ENCODE measurements around the gene MAML2.

MAML2 gene

DNA sequence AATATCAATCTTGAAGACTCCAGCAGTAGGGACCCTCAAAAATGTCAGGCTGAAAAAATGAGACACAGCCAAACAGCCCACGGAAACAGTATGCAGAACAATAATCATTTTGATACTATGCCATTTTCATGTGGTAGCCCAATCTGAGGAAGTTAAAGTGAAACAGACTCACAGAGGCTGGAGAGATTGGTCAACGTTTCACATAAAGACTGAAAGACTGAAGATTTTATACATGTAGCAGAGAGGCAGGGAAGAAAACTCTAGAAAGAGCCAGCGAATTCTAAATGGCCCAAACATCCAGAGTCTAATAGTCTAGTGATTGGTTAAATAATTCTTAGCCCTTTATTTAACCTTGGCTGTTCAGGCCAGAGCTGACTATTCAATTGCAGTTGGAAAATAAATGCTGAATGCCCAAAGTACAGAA lies 49.4 kb downstream of the MAML2 start:
- TF ChIP-seq, protein P1, sequence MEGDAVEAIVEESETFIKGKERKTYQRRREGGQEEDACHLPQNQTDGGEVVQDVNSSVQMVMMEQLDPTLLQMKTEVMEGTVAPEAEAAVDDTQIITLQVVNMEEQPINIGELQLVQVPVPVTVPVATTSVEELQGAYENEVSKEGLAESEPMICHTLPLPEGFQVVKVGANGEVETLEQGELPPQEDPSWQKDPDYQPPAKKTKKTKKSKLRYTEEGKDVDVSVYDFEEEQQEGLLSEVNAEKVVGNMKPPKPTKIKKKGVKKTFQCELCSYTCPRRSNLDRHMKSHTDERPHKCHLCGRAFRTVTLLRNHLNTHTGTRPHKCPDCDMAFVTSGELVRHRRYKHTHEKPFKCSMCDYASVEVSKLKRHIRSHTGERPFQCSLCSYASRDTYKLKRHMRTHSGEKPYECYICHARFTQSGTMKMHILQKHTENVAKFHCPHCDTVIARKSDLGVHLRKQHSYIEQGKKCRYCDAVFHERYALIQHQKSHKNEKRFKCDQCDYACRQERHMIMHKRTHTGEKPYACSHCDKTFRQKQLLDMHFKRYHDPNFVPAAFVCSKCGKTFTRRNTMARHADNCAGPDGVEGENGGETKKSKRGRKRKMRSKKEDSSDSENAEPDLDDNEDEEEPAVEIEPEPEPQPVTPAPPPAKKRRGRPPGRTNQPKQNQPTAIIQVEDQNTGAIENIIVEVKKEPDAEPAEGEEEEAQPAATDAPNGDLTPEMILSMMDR (conservative IDR thresholded peaks at IDR 0.05; ENCODE audit: low read depth) = no peak
- POLR2A ChIA-PET (ENCODE audit: low non-redundant PET) = no interaction called here
- no peak for DNase-seq (ENCODE audit: low spot score)
- no peak overlapping the region for H3K27ac ChIP-seq
- CTCF ChIA-PET = no interaction called here

DNA sequence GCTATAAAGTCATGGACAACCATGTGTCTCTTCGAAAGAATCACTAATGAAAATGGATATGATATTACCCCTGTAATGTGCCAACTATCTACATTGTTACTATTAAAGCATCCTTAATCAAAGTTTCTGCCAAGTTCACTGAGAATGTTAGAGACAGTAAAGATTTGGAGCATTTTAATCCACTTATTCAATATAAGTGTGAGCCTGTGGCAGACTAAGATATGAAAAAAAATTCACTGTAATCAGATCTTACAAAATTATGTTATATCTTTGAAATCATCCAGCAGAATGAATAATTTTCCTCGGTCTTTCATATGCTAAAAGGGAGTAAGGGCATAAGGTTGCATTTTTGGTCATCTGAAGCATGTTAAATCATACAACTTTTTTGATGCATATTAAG lies 49.9 kb downstream of the MAML2 start:
- ChIA-PET POLR2A (ENCODE audit: low non-redundant PET) (no interaction called here), CTCF (no interaction called here)
- TF ChIP-seq, protein P1 (conservative IDR thresholded peaks at IDR 0.05; ENCODE audit: low read depth) = no peak
- no peak for DNase-seq (ENCODE audit: low spot score)
- no peak overlapping the region for H3K27ac ChIP-seq

DNA sequence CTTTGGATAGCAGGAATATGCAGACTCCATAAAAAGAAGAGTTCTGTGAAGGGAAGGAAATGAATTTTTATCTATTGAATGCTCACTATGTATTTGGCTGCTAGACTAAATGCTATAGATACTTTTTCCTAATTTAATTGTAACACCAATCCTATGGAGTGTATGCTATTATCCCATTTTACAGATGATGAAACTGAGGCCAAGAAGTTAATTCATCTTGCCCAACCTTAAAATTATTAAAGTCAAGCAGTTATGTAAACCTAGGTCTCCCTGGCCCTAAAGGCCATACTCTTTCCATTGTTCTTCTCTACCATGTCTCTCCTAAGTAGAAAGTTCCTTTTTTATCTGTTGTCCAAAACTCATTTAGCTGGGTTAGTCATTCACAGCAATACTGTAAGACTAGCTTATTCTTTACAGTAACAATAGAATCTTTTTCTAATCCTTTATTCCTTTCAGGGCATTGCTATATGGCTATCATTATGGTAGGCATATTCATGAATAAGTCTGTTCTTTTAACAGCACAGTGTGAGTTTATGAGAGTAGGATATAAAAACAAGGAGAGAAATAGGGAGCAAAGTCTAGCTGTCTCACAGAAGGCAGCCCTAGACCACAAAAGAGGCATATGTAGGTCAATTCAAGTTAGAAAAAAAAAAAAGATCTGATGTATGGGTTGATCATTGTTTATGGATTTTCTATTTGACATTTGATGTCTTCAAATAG lies 50.5 kb downstream of the MAML2 start:
- H3K27ac ChIP-seq = no peak overlapping the region
- ChIA-PET POLR2A (ENCODE audit: low non-redundant PET) (no interaction called here), CTCF (no interaction called here)
- no peak for DNase-seq (ENCODE audit: low spot score)
- TF ChIP-seq, protein P1 (conservative IDR thresholded peaks at IDR 0.05; ENCODE audit: low read depth) = no peak

DNA sequence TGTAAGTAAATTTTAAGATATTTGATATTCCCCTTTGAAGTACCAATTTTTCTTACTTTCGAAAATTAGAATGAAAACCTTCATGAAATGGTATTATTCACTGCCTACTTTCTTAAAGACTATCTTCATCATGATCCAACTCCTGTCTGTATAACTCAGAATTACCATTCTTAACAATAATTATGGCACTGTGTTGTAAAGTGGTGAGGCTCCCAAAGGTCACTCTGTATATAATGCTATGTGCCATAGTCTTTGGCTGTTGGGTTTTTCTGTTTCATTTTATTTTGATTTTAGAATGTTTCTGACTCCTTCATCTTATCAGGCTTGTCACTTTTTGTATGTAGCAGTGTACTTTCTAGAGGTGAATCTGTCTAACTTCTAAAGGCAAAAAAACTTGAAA lies 52.4 kb downstream of the MAML2 start:
- TF ChIP-seq, protein P1 (conservative IDR thresholded peaks at IDR 0.05; ENCODE audit: low read depth) = no peak
- CTCF ChIA-PET = no interaction called here
- no peak overlapping the region for H3K27ac ChIP-seq
- POLR2A ChIA-PET (ENCODE audit: low non-redundant PET) = no interaction called here
- no peak for DNase-seq (ENCODE audit: low spot score)

DNA sequence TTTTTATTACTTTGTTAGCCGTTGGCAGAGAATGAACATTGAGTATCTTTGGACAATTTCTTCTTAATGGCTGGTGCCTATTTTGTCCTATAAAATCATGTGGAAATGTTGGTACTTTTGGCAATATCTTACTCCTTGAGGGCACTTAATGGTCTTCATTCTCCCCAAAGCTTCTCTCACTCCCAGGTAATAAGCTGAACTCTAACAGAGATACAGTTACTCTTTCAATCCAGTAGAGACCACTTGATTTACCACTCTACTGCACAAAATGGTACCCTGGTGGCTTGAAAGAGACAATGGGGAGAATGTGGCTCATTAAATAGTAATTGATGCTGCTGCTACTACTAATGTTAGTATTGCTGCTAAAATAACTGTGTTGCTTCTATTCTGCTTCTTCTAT lies 53.0 kb downstream of the MAML2 start:
- POLR2A ChIA-PET (ENCODE audit: low non-redundant PET) = no interaction called here

DNA sequence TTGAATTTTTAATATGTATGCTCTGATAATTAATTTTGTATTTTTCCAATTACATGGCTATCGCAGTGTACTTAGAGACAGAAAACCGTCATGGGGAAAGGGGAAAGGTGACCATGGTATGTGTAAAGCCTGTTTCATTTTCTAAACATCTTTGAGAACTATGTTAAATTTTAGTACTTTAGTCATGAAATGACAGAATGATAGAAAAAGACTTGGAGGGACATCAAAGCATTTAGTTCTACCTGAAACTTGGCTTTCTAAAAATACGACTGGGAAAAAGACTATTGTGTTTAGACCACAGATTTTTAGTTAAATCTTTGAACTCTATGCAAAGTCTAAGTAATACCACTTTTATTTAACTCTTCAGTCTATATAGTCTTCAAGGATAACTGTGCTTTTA lies 54.1 kb downstream of the MAML2 start:
- POLR2A ChIA-PET (ENCODE audit: low non-redundant PET) = no interaction called here
- CTCF ChIA-PET = no interaction called here
- no peak for DNase-seq (ENCODE audit: low spot score)
- TF ChIP-seq, protein P1 (conservative IDR thresholded peaks at IDR 0.05; ENCODE audit: low read depth) = no peak
- H3K27ac ChIP-seq = no peak overlapping the region

More for the DNA sequence above, 53.0 kb downstream of the MAML2 start:
- DNase-seq (ENCODE audit: low spot score) = no peak
- TF ChIP-seq, protein P1 (conservative IDR thresholded peaks at IDR 0.05; ENCODE audit: low read depth) = no peak
- CTCF ChIA-PET = interaction anchor here (0.6 kb wide), 1 partner anchor 185 kb away, joined by 3 read pairs; no protein-coding TSS in a partner anchor
- no peak overlapping the region for H3K27ac ChIP-seq
